Stimulated activated CD8-positive, alpha-beta memory T cell treated with anti-CD3 and anti-CD28 coated beads, Interleukin-15, amount 100 ng/mL, for 4 hours (primary cell): Measurements from ENCODE around the gene DSCAML1.

Experiments used
- DNase-seq, 2 donors: peaks; one replicate each; pipeline ENCODE4 v3.0.0-alpha.2; 2020; ENCODE audit warnings: low read depth in 2 of 2

The DSCAML1 gene

DNA sequence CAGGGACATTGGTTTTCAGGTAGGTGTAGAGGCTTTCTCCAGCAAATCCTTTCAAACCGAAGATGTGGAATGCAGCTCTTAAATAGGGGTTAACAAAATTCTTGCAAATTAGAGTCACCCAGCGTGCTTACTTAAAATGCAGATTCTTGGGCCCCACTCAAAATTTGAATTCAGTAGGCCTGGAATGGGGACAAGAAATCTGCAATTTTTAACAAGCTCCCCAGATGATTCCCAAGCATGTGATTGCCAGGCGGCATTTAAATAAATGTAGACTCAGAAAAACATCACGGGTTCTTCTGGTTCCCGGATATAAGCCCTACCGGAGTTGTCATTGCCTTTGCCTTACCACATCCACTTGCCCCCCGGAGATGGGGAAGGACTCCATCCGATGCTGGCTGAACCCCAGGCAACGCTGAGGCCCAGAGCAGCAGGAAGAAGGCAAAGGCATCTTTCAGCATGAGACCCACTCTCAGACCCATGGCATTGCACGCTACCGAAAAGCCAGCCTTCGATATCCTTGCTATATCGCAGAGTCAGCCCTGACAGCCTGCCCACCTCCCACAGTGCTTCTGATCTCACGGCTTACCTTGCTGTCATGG, 134.2 kb downstream of the DSCAML1 start:
- DNase-seq = no peak

DNA sequence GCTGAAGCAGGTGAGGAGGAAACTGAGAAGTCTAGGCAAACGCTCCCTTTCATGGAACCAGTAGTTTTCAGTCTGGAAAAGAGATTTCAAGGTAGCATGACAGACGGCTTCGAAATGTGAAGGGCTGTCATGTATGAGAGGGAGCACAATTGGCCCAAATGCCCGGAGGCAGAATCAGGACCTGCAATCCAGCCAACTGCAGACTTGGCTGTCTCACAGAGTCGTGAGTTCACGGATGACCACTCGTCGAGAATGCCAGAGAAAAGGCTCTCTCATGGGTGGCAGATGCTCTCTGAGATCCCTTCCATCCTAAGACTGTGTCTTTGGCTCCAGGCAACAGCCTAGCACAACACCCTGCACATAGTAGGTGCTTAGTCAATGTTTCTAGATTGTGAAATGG, 134.8 kb downstream of the DSCAML1 start:
- no peak for DNase-seq

GRCh38 chr11:117658809-117659208, 138.2 kb downstream of the DSCAML1 start:
- no peak for DNase-seq

DNA sequence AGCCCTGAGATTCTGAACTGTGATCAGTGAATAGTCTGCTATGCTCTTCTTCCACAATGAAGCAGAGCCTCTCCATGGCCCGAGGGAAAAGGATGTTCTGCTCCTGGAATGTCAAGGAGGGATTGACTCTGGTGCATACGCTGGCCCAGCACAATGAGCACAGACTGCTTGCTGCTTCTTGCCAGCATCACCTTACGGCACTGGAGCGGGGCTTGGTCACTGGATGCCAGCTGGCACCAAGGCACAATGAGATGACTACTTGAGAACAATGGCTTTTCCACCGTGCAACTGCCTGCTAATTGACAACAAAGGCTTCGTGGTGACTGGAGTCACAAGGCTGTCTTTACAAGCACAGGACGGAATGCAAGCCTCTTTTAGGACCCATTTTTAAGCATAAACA, 139.2 kb downstream of the DSCAML1 start:
- DNase-seq = no peak

DNA sequence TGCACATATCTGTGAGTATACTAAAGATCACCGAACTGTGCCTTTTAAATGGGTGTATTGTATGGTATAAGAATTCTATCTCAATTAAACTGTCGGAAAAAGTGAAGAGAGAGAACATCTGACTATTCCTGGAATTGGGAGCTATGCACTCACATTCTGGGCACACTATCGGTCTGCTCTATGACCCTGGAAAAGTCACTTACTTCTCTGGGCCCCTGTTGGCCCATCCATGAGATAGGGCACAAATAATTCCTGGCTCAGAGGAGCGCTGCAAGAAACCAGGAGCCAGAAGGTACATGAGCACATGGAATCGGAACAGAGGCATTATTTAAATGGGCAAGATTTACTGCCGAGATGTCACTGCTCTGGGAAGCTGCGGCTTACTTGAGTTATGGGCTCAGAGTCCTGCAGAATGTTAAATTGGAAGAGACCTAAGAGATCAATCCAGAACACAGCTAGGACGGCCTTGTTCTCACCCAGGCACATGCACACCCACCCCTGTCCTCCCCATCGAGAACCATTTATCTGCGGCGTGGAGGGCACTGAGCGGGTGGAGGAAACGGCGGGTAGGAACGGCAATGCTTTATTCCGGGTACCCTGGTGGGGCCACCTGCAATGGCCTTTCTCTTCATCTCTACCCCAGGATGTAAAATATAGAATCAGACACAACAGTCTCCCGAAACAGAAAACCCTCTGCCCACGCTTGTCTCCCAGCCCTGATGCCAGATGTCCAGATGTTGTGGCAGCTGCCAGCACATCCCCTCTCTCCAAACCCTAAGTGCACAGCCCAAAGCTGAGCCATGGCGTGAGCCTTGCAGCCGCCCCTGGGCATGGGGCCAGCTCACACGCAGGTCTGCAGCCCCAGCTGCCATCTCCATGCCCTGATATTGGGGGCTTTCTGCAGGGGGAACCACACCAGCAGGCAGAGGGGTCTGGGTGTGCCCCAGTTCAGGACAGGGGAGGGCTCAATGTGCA, 142.4 kb downstream of the DSCAML1 start:
- no peak for DNase-seq

DNA sequence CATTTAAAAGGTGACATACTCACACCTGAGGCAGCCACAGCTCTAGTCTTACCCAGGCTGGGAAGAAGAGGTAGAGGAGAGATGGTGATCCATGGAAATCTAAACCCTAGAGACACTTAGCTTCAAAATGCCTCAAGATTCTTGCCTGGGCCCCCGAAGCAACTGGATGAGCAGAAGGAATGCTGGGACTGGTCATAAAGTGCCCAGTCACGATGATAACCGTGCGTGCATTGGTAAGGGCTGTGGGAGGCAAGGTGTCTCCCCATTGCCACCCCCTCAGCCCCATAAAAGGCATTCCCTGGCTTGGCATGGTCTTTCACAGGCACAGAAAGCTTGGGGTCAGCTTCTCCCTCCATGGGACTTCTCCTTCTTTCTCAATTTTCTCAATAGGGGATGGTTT, 144.5 kb downstream of the DSCAML1 start:
- no peak for DNase-seq

- no peak for DNase-seq
These were observed 147.5 kb downstream of the DSCAML1 start for GRCh38 chr11:117649296-117650055.

DNA sequence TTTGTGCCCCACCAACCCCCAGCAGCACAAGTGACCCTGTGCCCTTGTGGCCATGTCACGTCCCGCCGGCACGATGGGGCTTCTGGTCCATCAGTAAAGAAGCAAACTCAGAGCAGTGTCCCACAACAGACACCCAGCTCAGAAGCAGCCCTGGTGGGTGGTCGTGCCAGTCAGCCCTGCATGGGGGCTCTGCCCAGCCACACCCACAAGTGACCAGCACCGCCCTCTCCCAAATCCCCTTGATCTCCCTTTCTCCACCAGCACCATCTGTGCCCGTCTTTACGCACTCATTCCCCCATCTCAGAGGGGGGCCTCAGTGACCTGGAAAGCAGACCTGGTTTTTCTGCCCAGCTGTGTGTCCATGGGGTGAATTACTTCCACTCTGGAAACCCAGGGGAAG, 149.1 kb downstream of the DSCAML1 start:
- DNase-seq = no peak

DNA sequence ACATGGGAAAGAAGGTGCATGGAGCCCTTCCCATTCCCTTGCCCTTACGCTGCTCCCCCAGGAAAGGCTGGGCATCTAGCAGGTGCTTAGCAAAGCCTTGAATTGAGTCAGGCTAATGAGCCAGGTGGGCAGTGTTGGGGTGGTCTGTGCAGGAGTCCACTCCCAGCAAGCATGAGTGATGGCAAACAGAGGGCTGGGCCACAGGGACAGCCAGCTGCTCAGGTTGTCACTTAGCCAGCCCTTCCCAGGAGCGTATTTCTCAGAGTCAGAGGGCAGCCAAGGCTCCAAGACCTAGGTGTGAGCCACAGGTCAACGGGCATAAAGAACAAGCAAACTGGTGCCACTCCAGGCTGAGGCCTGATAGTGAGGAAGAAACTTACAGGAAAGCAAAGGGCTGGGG, 149.8 kb downstream of the DSCAML1 start:
- DNase-seq = no peak

DNA sequence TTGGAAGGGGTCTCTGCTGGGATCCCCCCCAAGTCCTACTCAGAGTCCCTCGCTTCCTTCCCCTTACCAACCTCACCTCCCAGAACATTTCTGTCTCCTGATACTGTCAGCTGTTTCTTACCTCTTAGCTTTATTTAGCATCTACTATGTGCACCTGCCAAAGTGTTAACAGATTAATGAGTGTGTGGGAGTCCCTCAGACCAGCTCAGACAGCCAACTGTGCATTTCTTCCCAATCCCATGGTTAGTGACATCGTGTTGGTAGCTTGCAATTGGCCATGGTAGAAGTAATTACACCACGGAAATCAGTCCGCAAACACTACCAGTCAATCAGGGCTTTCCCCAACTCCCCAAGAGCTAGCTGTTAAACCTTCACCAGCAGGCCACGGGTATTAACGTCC, 150.6 kb downstream of the DSCAML1 start:
- DNase-seq = no peak

DNA sequence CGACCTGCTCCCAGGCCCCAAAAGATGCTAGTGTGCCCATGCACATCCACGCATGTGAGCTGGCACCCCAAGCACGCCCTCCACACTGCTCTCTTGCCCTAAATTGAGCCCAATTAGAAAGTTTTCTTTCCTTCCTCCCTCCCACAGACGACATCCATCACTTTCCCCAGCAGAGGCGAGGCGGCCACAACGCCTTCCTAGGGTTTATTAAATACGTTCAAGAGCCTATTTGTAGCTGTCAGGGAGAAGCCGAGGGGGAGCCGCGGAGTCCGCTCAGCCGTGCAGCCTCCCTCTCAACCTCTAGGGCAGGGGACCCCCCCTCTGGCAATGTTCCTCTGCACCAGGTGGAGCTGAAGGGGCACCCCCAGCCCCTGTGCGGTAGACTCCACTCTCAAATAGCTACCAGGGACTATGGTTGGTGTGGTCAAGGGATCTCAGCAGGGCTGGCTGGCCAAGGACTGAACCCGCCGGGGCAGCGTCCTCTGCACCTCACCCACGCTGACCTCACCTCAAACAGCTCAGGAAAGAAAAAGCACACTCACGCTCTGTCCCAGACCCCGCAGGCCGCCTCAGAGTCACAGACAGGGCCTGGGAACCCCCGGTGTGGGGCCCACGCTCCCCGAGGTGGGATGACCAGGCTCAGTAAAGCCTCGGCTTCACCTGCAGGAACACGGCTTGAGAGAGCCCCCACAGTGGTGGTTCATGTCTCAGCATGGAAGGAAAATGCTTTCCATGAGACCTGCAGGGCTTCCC, 152.4 kb downstream of the DSCAML1 start:
- DNase-seq = no peak

GRCh38 chr11:117643606-117644300, 153.3 kb downstream of the DSCAML1 start:
- no peak for DNase-seq

DNA sequence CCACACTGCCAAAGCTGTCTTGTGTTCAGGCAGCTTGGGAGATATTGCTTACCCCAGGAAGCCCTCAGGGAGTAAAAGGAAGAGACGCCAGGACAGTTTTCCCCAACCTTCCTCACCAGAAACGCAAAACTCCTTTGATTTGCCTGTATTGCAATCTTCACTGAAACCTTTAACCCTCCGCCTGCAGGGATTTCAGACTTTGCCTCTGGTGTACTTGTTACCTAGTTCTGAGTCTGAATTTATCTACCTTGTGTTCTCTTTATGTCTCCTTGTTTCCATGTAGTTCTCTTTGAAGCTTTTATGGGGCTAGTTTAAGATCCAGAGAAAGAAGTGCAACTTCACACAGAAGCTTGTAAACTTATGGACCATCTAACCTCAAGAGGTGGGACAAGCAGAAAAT, 154.2 kb downstream of the DSCAML1 start:
- no peak for DNase-seq

GRCh38 chr11:117642396-117642795, 154.6 kb downstream of the DSCAML1 start:
- no peak for DNase-seq

- DNase-seq = no peak
These were observed 155.8 kb downstream of the DSCAML1 start for GRCh38 chr11:117641008-117641915.

DNA sequence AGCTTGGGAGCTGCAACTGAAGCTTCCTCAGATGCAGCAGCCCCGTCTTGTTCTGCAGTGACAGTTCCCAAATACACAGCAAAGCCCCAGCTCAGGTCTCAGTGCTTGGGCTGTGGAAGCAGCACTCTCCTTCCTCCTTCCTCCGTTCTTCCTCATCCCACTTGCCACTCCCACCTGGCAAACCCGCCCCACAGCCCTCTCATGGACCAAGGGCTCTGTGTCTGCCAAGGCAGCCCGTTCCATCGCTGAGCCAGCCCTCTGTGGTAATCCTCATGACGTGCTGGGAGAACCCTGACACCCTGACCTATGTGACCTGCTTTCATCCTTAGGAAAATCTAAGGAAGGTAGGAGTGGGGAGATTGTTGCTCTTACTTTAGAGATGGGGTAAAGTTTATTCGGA, 157.0 kb downstream of the DSCAML1 start:
- DNase-seq = no peak

GRCh38 chr11:117639601-117640000, 157.4 kb downstream of the DSCAML1 start:
- DNase-seq = no peak

GRCh38 chr11:117638911-117639543, 158.0 kb downstream of the DSCAML1 start:
- DNase-seq = no peak

DNA sequence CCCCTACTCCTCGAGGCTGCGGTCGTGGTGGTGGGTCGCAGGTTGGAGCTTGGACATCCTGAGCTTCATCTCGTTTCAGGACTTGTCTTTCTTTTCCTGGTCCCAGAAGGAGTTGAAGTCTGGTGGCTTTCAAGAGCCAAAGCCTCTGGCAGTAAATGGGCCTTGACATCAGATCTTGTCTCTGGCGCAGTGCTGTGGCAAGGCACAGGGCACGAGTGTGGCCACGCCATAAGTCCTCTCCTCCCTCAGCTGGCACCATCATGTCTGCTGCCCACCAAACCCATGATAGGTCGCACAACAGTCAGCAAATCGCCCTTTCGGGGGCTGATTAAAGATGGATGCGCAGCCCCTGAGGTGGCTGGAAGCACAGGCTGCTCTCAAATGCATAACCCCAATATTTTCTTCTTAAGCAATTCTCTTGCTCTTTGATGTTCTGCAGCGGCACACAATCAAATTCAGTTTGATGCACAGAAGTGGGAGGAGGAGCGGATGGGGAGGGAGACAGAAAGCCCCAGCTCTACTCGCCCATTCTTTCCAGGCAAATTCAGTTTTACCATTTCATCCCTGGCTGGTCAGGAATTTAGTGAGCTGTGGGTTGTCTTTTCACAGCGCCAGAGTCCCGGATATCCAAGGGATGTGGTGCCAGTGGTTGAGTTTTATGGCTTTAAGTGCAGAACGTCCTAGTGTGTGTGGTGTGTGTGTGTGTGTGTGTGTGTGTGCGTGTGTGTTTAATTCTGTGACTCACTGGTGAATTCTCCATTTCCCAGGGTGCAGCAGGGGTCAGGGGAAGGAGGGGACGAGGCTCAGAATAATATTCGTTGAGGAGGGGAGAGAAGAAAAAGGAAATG, 162.0 kb downstream of the DSCAML1 start:
- no peak for DNase-seq
